NCI-H2029 (cell line): ENCODE results near the gene GTF2I.
"Not testable (repeated sequence)": the region's sequence is repeated elsewhere in the genome, so short reads cannot be mapped to it uniquely, and the experiment has no call there.

Experiments
- DNase-seq: peaks from one replicate; lab custom pipeline; 2025; lab: John Stamatoyannopoulos, UW

GTF2I gene

GRCh38 chr7:74713567-74713966, 56.0 kb downstream of the GTF2I start:
- no peak for DNase-seq

GRCh38 chr7:74717889-74718288, 60.4 kb downstream of the GTF2I start:
- DNase-seq = no peak

GRCh38 chr7:74718336-74718735, 60.8 kb downstream of the GTF2I start:
- no peak for DNase-seq

GRCh38 chr7:74722153-74722552, 64.6 kb downstream of the GTF2I start:
- DNase-seq = peak; percentile 59

GRCh38 chr7:74725840-74726239, 68.3 kb downstream of the GTF2I start:
- DNase-seq = no peak

- DNase-seq = no peak
Observed at GRCh38 chr7:74726309-74727101, 69.0 kb downstream of the GTF2I start.

- DNase-seq = not testable (repeated sequence)
Observed at GRCh38 chr7:74728686-74729085, 71.2 kb downstream of the GTF2I start.

- DNase-seq = not testable (repeated sequence)
Observed at GRCh38 chr7:74730186-74730585, 72.7 kb downstream of the GTF2I start.

GRCh38 chr7:74739974-74740703, 82.6 kb downstream of the GTF2I start:
- DNase-seq = not testable (repeated sequence)

- not testable (repeated sequence) for DNase-seq
Observed at GRCh38 chr7:74743936-74744557, 86.5 kb downstream of the GTF2I start.

- DNase-seq = not testable (repeated sequence)
Observed at GRCh38 chr7:74753921-74754482, 96.5 kb downstream of the GTF2I start.

GRCh38 chr7:74756673-74757072, 99.2 kb downstream of the GTF2I start:
- DNase-seq = not testable (repeated sequence)

- not testable (repeated sequence) for DNase-seq
Observed at GRCh38 chr7:74758268-74758667, 100.8 kb downstream of the GTF2I start.

- DNase-seq = not testable (repeated sequence)
Observed at GRCh38 chr7:74758982-74759381, 101.5 kb downstream of the GTF2I start.

GRCh38 chr7:74765205-74765918, 107.8 kb downstream of the GTF2I start:
- not testable (repeated sequence) for DNase-seq

GRCh38 chr7:74766509-74766908, 109.0 kb downstream of the GTF2I start:
- not testable (repeated sequence) for DNase-seq

GRCh38 chr7:74766991-74767390, 109.5 kb downstream of the GTF2I start:
- not testable (repeated sequence) for DNase-seq

- not testable (repeated sequence) for DNase-seq
Observed at GRCh38 chr7:74770062-74770461, 112.5 kb downstream of the GTF2I start.

- DNase-seq = not testable (repeated sequence)
Observed at GRCh38 chr7:74772093-74772492, 114.6 kb downstream of the GTF2I start.

GRCh38 chr7:74773760-74774750, 116.5 kb downstream of the GTF2I start, which contains the start of gene NCF1:
Gene NCF1, plus strand, starts transcription at chr7:74774011. Its CDS starts 21 bp downstream, at chr7:74774032.
- not testable (repeated sequence) for DNase-seq
